Upper lobe of left lung (tissue), 4 donors: ENCODE results near the gene PTPRN2.

ENCODE experiments used
- CTCF ChIP-seq, 6 experiments: fragments of 450-650 bp in 4 of 6; fragments of 200-600 bp in 2 of 6; sonication (generic) in 2 of 6; IDR thresholded peaks; one replicate each; pipeline ENCODE4 v1.5.1; 2016 to 2019; ENCODE audit warnings: antibody characterized with exemption in 6 of 6
- EP300 ChIP-seq, 4 donors: sonication (generic); formaldehyde crosslinking; IDR thresholded peaks; one replicate each; pipeline ENCODE4 v1.5.1; 2017; ENCODE audit warnings: antibody characterized with exemption in 4 of 4, control low read depth in 2 of 4
- POLR2A ChIP-seq, 4 donors: fragments of 450-650 bp; IDR thresholded peaks; one replicate each; pipeline ENCODE4 v1.5.1; 2016 to 2017; ENCODE audit warnings: antibody characterized with exemption in 4 of 4, mild to moderate bottlenecking in 2 of 4
- POLR2AphosphoS5 ChIP-seq, 2 donors: sonication (generic); formaldehyde crosslinking; IDR thresholded peaks; one replicate each; pipeline ENCODE4 v1.5.1; 2017; ENCODE audit warnings: antibody characterized with exemption in 2 of 2

- TF ChIP-seq CTCF (IDR thresholded peaks at IDR 0.05) (no peak), POLR2A (IDR thresholded peaks at IDR 0.05) (no peak), POLR2AphosphoS5 (IDR thresholded peaks at IDR 0.05) (no peak), EP300 (IDR thresholded peaks at IDR 0.05) (no peak)
Measured at GRCh38 chr7:158372400-158373342, 215.0 kb downstream of the PTPRN2 start.
